NOMO-1 (cell line): ENCODE data around the gene NR2C1.

Source experiments
- DNase-seq, 2 experiments: peaks; one replicate each; lab custom pipeline; 2025; ENCODE audit not compliant: unreplicated experiment in 2 of 2; lab: John Stamatoyannopoulos, UW

The NR2C1 gene

GRCh38 chr12:95085612-95086011, 12.2 kb upstream of the NR2C1 start:
- peak in 1 of 2 experiments; percentile 10 for DNase-seq

DNA sequence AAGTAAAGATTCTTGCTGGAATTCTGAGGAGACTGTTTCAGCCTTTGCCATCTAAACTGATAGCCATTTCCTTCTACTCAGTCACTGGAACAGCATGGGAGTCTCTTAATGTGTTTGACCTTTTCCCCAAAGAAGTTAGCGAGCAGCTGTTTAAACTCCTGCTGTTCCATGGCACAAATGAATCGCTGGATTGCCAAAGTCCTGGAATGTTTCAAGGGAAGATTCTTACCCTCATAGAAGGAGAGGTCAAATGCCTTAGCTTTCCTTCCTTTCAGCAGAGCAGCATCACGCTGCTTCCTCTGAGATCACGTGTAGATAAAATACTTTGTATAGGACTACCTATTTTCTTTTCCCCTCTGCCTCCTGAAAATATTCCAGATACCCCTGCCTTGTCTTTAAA, 10.5 kb upstream of the NR2C1 start:
- DNase-seq: no peak

DNA sequence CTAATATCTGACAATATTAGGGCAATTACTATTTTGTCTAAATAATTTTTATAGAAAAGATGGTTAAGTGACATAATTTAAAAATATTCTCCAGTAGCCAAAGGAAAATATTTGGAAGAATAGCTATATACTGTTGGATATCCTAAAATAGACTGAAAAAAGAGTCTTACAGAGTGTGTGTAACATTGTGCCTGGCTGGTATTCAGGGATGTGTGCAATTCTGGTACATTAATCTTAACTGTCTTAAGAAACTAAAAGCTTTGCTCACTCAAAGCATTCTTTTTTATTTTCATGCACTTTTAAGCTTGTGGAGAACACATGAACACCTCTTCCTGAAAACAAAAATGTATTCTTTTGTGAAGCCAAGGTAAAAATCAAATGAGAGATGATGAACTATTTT, 10.1 kb upstream of the NR2C1 start:
- DNase-seq: no peak

DNA sequence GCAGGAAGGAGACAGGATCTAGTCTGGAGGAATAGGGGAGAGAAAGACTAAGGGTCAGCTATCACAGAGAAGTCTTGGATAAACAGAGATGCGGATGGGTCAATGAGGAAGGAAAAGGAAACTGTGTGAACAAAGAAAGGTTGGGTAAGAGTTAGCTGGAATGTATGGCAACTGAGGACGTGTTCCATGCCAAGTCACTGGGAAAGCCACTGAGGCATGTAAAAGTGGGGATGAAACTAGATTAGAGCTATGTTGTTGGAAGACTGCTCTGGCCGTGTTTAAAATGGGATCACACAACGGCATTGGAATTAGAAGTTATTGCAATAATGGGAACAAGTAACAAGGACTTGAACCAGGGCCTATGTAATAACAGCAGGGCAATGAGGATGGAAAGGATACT, 3.9 kb upstream of the NR2C1 start:
- DNase-seq: no peak

DNA sequence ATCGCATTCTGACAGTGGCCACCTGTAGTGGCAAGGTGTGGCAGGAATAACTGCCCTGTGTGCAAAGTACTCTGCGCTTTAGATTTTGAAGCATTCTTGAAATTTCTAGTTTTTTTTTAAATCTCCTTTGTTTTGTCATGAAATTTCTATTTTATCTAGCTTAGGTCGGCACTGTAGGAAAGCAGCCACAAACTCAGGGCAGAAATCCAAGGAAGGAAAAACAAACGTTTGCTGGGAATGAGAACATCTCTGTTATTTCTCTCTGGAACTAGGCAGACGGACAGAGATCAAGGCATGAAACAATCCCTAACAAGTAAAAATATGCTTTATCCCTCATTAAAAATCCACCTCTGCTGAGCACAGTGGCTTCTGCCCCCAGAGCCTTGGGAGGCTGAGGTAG, 1.3 kb upstream of the NR2C1 start:
- no peak for DNase-seq

DNA sequence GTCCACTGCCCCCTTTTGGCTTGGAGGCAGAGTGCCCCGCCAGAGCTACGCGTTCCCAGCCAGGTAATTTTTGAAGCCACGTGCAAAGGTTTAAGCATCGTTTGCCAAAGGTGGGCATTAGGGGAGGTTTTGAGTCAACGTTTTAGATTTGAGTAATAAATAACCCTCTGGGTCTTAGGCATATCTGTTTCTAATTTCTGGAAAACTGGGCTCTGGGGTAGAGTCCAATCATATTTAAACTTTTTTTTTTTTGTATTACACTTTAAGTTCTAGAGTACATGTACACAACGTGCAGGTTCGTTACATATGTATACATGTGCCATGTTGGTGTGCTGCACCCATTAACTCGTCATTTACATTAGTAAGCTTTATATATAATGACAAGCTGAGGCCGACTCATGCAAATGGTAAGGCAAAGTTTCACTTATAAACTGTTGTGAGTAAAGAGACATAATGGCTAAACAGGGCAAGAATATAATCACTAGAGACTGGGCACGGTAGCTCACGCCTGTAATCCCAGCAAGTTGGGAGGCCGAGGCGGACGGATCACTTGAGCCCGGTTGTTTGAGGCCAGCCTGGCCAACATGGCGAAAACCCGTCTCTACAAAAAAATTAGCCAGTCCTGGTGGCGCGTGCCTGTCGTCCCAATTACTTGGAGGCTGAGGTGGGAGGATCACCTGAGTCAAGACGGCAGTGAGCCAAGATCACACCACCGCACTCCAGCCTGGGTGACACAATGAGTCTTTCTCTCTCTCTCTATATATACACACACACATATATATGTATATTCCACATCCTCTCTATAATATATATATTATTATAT, 491 bp upstream of the NR2C1 start:
- DNase-seq: no peak

DNA sequence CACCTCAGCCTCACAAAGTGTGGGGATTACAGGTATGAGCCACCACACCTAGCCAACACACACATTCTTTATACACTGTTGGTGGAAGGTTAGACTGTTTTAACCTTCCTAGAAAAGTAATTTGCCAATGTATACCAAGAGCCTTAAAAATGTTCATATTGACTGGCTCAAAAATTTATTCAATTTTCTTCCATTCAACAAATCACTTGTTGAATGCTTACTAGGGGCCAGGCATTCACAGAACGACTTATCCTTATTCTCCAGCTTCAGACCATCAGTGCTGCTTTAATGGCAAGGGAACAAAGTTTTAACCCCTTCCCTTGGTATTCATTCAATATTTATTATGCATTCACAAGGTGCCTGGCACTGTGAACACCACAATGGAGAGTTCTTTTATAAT, 3.0 kb downstream of the NR2C1 start:
- DNase-seq: no peak

DNA sequence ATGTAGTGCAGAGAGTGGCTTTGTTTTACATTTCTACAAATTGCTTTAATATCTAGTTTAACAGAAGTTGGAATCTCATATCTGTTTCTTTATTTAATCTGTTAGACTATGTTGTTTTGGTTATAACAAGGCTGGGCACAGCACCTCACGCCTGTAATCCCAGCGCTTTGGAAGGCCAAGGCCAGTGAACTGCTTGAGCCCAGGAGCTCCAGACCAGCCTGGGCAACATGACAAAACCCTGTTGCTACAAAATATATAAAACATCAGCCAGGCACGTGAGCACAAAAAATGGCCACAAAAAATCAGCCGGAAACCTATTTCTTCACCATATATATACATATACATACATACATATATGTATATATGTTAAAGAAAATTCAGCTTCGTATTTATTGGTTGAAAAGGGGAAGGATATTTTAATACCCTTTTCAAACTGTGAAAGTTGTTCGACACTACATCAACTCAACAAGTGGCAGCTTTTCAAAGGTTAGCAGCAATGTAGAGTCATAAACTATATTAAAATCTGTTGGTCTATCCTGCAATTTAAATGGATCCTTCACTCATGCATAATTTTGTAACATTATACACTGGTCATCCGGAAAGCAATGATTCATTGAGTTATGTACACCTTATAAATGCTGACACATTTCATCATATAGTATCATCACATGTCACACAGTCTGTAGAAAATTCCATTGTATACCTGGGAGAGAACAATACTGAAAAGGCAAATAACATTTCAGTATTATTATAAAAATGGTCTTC, 7.1 kb downstream of the NR2C1 start:
- DNase-seq: no peak

DNA sequence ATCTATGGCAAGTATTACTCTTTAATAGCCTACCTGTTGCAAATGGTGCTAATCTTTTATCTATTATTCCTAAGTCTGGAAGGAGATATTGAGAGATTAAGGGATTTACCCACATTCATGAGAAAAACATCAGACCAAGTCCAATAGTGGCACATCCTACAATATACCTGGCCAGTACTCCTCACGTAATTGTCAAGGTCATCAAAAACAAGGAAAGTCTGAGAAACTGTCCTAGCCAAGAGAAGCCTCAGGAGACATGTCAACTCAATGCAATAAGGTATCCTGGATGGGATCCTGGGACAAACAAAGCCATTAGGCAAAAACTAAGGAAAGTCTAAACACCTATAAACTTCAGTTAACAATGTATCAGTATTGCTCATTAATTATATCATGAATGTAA, 12.5 kb downstream of the NR2C1 start:
- DNase-seq: no peak

DNA sequence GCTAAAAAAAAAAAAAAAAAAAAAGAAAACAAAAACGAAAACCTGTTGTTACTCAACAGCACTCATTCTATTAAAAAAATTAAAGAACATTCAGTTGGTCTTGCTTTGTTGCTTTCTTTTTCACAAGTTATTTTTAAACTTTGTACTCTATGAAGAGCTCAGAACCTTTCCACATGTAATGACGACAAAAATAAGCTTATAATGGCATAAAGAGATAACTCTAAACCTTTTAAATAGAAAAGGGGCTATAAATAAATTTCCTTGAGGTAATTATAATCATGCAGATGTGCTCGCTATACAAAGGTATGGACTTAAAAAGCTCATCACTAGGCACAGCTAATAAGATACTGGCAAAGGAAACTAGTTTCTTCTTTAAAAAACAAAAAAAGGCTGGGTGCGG, 13.4 kb downstream of the NR2C1 start:
- DNase-seq: no peak

DNA sequence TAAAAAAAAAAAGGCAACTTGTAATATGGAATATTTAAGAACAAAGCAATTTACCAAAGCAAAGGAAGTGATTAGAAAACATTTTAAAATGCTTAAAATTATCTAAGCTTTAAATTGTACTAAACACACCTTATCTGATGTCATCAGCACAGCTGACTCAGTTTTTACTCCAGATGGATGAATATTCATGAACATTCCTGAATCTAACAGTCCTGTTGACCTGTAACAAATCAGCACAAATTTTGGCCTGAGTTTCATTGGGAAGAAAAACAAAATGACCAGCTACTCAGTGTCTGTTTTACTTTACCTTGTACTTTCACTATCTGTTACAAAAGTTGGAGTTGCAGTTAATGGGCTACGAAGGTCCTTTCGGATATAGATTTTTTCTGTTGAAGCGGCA, 16.0 kb downstream of the NR2C1 start:
- no peak for DNase-seq

GRCh38 chr12:95055057-95055456, 18.4 kb downstream of the NR2C1 start:
- no peak for DNase-seq

DNA sequence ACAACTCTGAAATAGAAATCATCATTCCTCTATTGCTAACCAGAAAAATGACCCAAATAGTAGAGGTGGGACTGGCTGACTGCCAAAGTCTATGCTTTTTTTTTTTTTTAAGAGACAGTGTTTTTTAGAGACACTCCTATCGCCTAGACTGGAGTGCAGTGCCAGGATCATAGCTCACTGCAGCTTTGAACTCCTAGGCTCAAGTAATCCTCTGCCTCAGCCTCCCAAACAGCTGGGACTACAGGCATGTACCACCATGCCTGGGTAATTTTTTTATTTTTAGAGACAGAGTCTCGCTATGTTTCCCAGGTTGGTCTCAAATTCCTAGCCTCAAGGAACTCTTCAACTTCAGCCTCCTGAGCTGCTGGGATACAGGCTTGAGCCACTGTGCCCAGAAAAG, 19.2 kb downstream of the NR2C1 start:
- no peak for DNase-seq

DNA sequence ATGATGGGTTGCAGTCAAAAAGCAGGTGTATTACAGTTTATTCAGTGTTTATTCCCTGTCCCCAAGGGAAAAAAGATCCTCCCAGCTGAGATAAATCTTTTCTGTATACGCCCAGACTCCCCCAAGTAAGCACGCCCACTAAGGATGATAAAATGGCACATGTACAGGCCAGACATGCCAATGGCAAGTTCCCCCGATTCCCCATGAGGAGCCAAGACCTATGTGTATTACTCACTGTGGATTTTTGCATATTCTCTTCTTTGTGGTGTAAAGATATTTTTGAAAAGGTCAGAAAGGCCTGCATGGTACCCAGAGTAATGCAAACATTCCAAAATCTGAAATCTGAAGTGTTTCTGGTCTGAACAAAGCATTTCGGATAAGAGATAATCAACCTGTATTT, 22.2 kb downstream of the NR2C1 start:
- DNase-seq: no peak

GRCh38 chr12:95037906-95038305, 35.5 kb downstream of the NR2C1 start:
- no peak for DNase-seq

DNA sequence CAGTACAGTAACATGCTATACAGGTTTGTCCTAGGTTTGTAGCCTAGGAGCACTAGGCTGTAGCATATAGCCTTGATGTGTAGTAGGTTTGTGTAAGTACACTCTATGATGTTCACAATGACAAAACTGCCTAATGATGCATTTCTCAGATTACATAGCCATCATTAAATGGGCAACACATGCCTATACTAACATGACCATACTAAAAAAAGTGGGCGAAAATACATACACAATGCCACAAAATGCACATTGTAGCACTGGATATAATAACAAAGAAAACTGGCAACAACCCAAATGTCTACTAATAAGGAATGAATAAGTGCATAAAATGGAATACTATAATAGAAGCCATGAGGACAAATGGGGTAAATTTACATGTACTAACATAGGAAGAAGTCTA, 38.7 kb downstream of the NR2C1 start:
- no peak for DNase-seq

GRCh38 chr12:95022477-95022876, 50.9 kb downstream of the NR2C1 start:
- DNase-seq: no peak

DNA sequence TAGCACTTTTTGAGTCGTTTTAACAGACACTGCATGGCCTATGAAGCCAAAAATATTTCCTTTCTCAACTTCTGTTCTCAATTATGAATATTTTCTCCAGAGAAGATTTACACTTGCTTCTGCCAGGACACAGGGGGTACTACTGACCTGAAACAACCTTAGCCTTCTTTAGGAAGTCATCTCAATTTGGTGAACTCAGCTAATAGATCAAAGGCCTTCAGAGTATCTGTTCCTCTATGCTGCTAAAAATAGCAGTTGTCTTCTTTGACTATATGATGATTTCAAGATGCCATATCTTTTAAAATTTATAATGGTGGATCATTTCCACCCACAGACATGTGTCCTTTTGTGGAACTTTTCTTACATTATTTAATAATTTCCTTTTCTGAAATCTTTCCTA, 55.9 kb downstream of the NR2C1 start:
- no peak for DNase-seq

DNA sequence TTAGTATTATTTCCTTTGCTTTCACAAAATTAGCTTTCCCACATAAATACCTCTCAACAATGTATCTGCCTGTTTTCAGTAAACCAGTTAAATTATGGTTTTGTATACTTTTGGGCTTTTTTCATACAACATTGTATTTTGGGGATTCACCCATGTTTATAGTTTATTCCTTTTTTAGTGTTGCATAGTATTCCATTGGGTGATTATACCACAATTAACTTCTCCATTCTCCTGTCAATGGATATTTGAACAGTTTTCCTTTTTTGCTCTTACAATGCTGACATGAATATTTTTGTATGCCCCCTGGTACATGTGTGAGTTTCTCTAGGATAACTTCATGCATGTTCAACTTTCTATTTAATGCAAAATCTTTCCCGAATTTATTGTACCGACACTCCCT, 57.3 kb downstream of the NR2C1 start:
- no peak for DNase-seq

- DNase-seq: no peak
These were observed 58.9 kb downstream of the NR2C1 start for GRCh38 chr12:95014554-95014953.

GRCh38 chr12:95006206-95006605, 67.2 kb downstream of the NR2C1 start:
- no peak for DNase-seq

- DNase-seq: peak; percentile 52 to 68
These were observed 68.8 kb downstream of the NR2C1 start for GRCh38 chr12:95004610-95005009.
